NCI-H2196 treated with DMSO at 0.1 percent for 48 hours (cell line): ENCODE data around the gene CCER1.
"Not testable (repeated sequence)": the region's sequence is repeated elsewhere in the genome, so short reads cannot be mapped to it uniquely, and the experiment has no call there.

ENCODE experiments used
- DNase-seq: peaks from one replicate; lab custom pipeline; 2025; ENCODE audit not compliant: unreplicated experiment; lab: John Stamatoyannopoulos, UW

Gene CCER1

DNA sequence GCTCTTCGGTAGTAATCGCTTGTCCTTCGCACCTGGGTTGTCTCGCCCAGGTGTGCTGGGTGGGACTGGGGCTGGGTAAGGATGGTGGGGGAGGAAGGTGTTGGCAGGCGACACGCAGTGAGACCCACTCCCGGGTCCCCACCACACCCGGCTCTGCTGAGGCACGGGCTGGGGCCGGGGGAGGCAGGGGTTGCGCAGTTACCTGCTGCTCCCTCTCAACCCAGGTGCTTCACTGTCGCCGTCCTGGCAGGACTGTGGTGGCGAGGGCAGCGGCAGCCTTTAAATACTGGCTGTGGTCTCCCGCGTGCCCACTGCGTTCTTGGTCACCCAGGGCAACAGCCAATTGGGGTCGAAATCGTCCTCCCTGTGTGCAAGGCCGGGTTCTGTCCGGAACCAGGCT is at the start of gene CCER1:
CCER1 (minus strand) TSS at position 256 of the 400 bp plus-strand sequence. CDS start 434 bp downstream, outside the sequence.
- DNase-seq: no peak

DNA sequence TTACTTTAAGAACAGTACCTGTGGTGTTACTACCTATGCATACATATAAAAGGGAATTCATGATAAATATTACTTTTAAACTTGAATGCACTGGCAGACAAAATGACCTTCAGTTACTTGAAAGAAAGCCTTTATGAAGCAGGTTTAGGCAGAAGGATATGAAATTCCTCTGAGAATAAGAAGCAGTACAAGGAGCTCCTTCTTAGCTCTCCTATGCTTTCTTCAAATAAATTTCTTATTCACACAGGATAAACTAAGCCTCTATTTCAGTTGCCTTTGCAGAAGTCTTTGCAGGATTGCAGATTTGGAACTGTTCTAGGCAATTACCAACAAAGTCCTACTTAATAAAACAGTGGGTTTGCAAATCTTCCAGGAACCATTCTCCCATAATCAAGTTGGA is 48.8 kb upstream of the CCER1 start:
- DNase-seq: no peak

- no peak for DNase-seq
Observed at GRCh38 chr12:91001306-91001705, 46.3 kb upstream of the CCER1 start.

DNA sequence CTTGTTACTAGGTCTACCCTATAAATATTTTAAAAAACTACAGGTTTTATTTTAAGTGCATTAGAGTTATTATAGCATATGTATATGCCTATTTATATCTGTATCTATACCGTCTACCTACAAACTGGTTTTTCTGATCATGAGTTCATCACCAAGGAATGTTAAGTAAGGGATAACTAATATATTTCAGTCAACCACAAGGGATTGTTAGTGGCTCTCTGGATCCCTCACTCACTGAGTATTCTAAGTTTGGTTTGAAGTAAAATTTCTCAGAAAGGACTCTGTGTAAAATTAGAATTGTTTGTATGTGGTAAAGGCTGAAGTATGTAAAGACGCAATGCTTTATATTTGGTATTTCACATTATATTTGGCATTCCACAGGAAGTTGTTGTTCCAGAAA is 45.0 kb upstream of the CCER1 start:
- DNase-seq: no peak

- no peak for DNase-seq
Observed at GRCh38 chr12:90999527-90999926, 44.6 kb upstream of the CCER1 start.

DNA sequence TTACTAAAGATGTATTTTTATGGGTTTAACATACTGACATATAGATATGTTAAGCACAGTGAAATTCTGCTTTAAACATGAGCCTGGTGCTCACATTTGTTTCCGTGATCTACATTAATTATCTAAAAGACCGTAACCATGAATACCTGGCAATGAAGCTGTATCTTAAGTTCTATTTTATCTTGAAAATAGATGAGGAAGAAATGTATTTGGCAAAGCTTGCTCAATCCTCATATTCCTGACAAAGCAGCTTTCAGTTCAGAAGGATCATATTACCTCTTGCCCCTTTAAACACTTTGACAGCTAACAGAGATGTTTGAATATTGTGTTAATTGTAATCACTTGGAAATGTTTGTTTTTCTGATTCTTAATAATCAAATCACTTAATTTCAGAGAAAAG is 40.0 kb upstream of the CCER1 start:
- DNase-seq: no peak

DNA sequence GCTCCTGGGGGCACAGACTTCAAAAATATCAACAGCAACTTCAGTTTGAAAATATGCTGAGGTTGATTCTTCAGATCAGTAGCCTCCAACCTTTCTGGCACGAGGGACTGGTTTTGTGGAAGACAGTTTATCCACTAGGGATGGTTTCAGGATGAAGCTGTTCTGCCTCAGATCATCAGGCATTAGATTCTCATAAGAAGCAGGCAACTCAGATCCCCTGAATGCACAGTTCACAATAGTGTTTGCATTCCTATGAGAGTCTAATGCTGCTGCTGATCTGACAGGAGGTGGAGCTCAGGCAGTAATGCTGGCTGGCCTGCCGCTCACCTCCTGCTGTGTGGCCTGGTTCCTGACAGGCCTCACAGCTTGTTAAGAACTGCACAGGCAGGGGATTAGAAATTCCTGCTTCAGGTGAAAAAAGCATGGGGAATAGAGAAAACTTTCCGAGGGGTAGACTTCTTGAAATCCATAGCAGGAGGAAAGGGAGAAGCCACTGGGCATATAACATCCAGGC is 37.0 kb upstream of the CCER1 start:
- DNase-seq: no peak

DNA sequence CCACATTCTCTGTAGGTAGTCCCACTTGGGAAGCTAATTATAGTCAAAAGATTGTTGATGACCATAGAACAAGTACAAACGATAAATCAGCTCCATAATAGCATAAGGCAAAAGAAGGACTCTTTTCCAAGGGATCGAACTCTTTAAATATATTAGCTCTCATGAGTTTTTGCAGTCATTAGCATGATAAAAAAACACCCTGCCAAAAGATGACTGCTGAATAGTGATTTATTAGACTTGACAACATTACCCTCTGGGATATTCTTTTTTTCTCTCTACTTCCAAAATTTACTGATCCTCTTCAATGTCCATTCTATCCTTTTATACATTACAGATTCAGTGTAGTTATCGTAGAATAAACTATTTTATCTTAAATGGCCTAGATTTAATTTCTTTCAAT is 35.6 kb upstream of the CCER1 start:
- no peak for DNase-seq

GRCh38 chr12:90989686-90990111 is 34.7 kb upstream of the CCER1 start:
- no peak for DNase-seq

DNA sequence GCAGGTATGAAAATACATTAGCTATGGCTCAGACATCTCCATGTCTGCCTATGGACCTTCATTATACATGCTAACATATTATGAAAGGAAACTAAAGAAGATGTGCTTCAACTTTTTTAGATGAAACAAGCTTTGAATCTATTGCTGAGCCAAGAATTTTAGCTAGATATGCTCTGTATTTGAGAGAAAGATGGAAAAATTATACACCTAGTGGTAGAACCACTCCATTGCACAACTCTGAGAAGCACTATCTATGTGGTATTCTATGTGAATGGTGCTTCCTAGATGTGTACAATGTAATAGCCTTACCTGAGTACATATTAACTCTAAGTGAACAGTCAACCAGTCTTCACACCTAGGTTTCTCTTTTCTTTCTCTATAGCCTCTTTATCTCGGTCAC is 32.5 kb upstream of the CCER1 start:
- DNase-seq: no peak

- no peak for DNase-seq
Observed at GRCh38 chr12:90987101-90987500, 32.1 kb upstream of the CCER1 start.

GRCh38 chr12:90985331-90985730 is 30.4 kb upstream of the CCER1 start:
- not testable (repeated sequence) for DNase-seq

DNA sequence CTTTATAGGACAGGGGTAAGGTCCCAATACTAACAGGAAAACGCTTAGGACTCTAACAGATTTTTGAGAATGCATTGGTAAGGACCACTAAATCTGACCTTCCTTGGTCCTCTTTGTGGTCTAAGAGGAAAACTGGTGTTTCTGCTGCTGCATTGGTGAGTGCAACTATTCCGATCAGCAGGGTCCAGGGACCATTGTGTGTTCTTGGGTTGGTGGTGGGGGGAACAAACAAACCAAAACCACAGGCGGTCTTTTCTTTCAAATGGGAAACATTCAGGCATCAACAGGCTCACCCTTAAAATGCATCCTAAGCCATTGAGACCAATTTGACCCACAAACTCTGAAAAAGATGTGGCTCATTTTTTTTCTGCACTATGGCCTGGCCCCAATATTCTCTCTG is 29.1 kb upstream of the CCER1 start:
- DNase-seq: no peak

- no peak for DNase-seq
Observed at GRCh38 chr12:90982170-90982569, 27.2 kb upstream of the CCER1 start.

GRCh38 chr12:90979951-90980350 is 25.0 kb upstream of the CCER1 start:
- DNase-seq: no peak

GRCh38 chr12:90979019-90979418 is 24.0 kb upstream of the CCER1 start:
- DNase-seq: no peak

DNA sequence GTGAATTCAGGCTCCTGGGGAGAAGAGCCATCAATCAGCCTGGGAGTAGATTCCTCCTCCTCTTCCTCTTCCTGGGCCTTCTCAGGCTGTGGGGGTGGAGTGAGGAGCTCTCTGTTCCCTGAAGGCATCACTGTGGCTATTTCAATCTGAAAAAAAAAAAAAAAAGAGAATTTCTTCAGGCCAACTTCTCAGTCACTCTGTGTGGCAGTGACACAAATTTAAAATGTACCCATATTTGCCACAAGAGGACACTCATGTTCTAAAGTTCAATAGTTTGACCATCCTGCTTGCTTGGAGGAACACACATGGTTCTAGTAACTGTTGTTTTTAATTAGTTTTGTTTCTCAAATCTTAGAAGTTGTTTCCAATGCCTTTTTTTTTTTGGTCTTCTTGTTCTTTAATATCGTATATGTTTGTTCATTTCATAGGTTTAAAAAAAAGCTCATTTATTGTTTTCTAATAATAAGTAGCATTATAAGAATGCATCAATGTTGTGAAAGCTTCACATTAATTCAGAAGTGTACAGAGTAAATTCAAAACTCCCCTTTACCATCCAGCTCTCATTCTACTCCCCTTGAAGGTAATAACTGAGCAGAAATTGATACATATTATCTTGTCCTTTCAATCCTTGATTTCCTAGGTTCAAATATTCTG is 23.3 kb upstream of the CCER1 start:
- peak; percentile 1 for DNase-seq

DNA sequence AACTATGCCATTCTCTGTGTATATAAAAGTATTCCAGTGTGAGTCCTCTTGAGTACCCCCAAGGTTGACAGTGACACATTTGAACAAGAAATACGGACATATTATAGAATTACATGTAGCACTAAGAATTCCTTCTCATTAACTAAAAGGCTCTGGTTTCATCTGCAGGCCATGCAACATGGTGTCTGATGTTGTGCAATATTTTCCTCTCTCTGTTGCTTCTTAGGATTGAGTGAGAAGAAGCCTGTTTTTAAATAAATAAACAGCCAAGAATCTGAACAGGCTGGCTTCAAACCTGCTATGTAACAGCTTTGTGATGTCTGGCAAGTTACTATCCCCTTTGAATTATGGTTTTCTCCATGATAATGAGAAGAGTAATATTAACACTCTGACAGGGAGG is 22.2 kb upstream of the CCER1 start:
- no peak for DNase-seq

DNA sequence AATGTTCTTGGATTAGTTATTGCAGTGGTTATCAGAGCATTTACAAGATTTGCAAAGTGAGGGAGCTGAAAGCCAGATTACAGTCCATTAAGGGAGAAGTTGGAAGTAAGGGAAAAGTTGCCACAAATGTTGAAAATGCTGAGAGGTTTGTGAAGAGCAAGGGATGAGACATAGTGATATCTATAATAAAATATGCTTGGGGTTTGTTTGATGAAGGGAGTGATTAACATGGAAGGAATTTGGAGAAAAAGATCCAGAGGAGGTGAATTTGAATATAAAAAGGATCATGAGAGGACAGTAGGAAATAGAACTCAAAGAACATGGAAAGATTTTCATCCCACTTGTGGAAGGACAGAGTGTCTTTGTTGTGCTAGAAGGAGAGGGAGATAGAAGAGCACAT is 19.3 kb upstream of the CCER1 start:
- DNase-seq: no peak

GRCh38 chr12:90972226-90972625 is 17.2 kb upstream of the CCER1 start:
- no peak for DNase-seq

GRCh38 chr12:90970911-90971310 is 15.9 kb upstream of the CCER1 start:
- no peak for DNase-seq

GRCh38 chr12:90970471-90970870 is 15.5 kb upstream of the CCER1 start:
- no peak for DNase-seq

- DNase-seq: no peak
Observed at GRCh38 chr12:90969851-90970250, 14.9 kb upstream of the CCER1 start.
